Epithelial cell of alveolus of lung (primary cell): ENCODE data around the gene LAIR2. TPM values are rescaled to one million over a fixed set of nuclear protein-coding genes. Genes with fewer than 3 reads are reported as not detected.

Source experiments
- total RNA-seq: library from RNA; depleted of rRNA; stranded (reverse); fragments of >200 nt; gene quantifications from 2 replicates; pipeline ENCODE4 v1.2.1, GENCODE V29; 2015

The LAIR2 gene, protein sequence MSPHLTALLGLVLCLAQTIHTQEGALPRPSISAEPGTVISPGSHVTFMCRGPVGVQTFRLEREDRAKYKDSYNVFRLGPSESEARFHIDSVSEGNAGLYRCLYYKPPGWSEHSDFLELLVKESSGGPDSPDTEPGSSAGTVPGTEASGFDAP
- total RNA-seq: not detected in 2 replicates

DNA sequence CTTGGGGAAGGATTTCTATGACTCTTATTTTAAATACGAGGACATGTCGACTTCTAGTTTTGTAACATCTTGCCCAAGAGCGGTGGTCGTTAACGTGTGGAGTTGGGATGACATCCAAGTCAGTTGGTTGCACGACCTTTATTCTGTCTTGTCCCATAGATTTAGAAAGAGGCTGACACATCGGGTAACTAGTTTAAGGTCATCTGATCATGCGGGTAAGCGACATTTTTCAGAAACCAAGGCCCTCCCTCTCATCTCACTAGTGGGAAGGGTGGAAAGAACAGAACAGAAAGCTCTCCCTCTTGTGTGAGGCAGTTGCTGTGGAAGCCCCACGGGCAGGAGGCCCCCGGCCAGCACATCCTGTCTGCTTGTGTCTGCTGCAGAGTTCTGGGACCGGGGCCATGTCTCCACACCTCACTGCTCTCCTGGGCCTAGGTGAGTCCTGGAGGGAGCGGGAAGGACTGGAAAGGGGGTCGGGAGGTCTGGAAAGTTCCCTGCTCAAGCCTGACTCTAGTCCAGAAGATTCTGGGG, at the start of gene LAIR2:
LAIR2 (plus strand) TSS at position 314 of the 531 bp plus-strand sequence; CDS start at position 402, 88 bp downstream.

GRCh38 chr19:54463531-54464043, 39.0 kb upstream of the LAIR2 start, which contains the start of gene LENG9:
TSS of gene LENG9 (minus strand) at chr19:54463778. CDS start at chr19:54463526, 252 bp downstream.

GRCh38 chr19:54473071-54473891, 29.4 kb upstream of the LAIR2 start, which contains the start of gene CDC42EP5:
TSS of gene CDC42EP5 (minus strand) at chr19:54473296. CDS start at chr19:54465547, 7,749 bp downstream.

Other genes with a start within 250 kb of the LAIR2 start
- not detected in 2 replicates for gene LILRB5, start 245.6 kb upstream of the LAIR2 start, total RNA-seq
- gene LILRB2, start 221.7 kb upstream of the LAIR2 start, total RNA-seq: not detected in 2 replicates
- gene LILRA5, start 189.7 kb upstream of the LAIR2 start, total RNA-seq: not detected in 2 replicates
- not detected in 2 replicates for gene LILRA4, start 163.7 kb upstream of the LAIR2 start, total RNA-seq
- 0.08 TPM in 1 of 2 replicates, not detected in the other for gene LAIR1, start 137.9 kb upstream of the LAIR2 start, total RNA-seq
- not detected in 2 replicates for gene TTYH1, start 87.4 kb upstream of the LAIR2 start, total RNA-seq
- 15.6 and 43.0 TPM in 2 replicates for gene LENG8, start 53.6 kb upstream of the LAIR2 start, total RNA-seq
- 6.3 TPM in 2 replicates for gene LENG9, start 39.1 kb upstream of the LAIR2 start, total RNA-seq
- 56.0 and 60.0 TPM in 2 replicates for gene CDC42EP5, start 29.5 kb upstream of the LAIR2 start, total RNA-seq
- gene LILRA2, start 71.0 kb downstream of the LAIR2 start, total RNA-seq: not detected in 2 replicates
- gene LILRA1, start 90.8 kb downstream of the LAIR2 start, total RNA-seq: not detected in 2 replicates
- gene LILRB1, start 127.7 kb downstream of the LAIR2 start, total RNA-seq: not detected in 2 replicates
- not detected in 2 replicates for gene LILRB4, start 160.2 kb downstream of the LAIR2 start, total RNA-seq
- not detected in 2 replicates for gene KIR3DL3, start 221.6 kb downstream of the LAIR2 start, total RNA-seq
- not detected in 2 replicates for gene KIR2DL3, start 235.7 kb downstream of the LAIR2 start, total RNA-seq